Adipocyte (in vitro differentiated cells): ENCODE data around the gene TMEM41B.
A peak's percentile ranks its signal among the peaks of the same experiment; 100 is the strongest.
"Not testable (repeated sequence)": the region's sequence is repeated elsewhere in the genome, so short reads cannot be mapped to it uniquely, and the experiment has no call there.

Source experiments
- DNase-seq: peaks from one replicate; pipeline ENCODE4 v3.0.0-alpha.2; 2015; ENCODE audit warnings: low read depth
- H3K27me3 ChIP-seq: replicated peaks from 2 replicates; pipeline ENCODE4 v1.7.0; 2013; ENCODE audit warnings: mild to moderate bottlenecking, low read length, moderate library complexity; ENCODE audit not compliant: control insufficient read depth, insufficient read depth
- H3K36me3 ChIP-seq: 2 replicates; pipeline ENCODE4 v1.7.0; 2013; ENCODE audit warnings: low read length, mild to moderate bottlenecking, moderate library complexity; ENCODE audit not compliant: control insufficient read depth, insufficient read depth, severe bottlenecking
- H3K4me1 ChIP-seq: 2 replicates; pipeline ENCODE4 v1.7.0; 2013; ENCODE audit warnings: mild to moderate bottlenecking, low read length, moderate library complexity; ENCODE audit not compliant: control insufficient read depth, insufficient read depth
- H3K4me3 ChIP-seq: 2 replicates; pipeline ENCODE4 v1.7.0; 2013; ENCODE audit warnings: mild to moderate bottlenecking, low read length, moderate library complexity
- H3K9ac ChIP-seq: 2 replicates; pipeline ENCODE4 v1.7.0; 2013; ENCODE audit warnings: mild to moderate bottlenecking, low read length, moderate library complexity
- H3K9me3 ChIP-seq: 2 replicates; pipeline ENCODE4 v1.7.0; 2013; ENCODE audit warnings: mild to moderate bottlenecking, low read length, moderate library complexity; ENCODE audit not compliant: control insufficient read depth

TMEM41B gene, protein sequence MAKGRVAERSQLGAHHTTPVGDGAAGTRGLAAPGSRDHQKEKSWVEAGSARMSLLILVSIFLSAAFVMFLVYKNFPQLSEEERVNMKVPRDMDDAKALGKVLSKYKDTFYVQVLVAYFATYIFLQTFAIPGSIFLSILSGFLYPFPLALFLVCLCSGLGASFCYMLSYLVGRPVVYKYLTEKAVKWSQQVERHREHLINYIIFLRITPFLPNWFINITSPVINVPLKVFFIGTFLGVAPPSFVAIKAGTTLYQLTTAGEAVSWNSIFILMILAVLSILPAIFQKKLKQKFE

DNA sequence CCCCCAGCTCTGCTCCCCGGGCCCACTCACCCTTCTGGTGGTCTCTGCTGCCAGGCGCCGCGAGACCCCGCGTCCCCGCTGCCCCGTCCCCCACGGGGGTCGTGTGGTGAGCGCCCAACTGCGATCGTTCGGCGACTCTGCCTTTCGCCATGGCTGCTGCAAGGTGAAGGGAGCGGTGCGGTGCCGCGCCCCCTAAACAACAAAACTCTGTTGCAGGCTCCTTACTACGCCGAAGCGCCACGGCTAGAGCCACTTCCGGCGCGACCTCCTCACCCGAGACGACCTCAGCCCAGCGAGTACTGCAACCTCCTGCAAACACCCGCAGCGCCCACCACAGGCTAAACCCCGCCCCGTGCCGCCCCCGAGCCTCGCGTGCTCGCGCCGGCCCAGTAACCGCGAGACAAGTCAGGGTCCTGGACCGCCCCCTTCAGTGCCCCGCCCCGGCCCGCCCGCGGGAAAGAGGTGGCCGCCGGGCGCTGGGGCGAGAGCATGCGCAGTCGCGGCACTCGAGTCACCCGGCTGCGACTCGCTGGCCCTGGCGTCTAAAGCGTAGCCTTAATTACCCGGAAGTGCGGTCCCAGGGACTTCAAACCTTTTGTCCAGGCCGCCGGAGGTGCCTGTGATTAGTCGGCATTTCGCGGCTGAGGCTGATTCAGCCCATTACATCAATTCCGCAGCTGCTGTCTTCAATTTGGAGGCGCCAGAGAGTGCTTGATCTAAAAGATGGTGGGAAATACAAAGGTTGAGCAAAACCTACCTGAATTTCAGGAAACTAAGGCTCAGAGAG is at the start of gene TMEM41B:
TSS of gene TMEM41B (minus strand) at position 303 of the 787 bp plus-strand sequence. CDS start at position 151, 152 bp downstream.
- peak; percentile 99 for DNase-seq
- Histone ChIP-seq H3K9me3 (no peaks in the 10 kb centered on the region), H3K27me3 (no peaks in the 10 kb centered on the region), H3K36me3 (no peaks in the 10 kb centered on the region), H3K4me3 (peak within 1 kb of the TSS; percentile 100), H3K4me1 (peaks cover 16% of the 10 kb centered on the region), H3K9ac (peak within 1 kb of the TSS; percentile 98)

DNA sequence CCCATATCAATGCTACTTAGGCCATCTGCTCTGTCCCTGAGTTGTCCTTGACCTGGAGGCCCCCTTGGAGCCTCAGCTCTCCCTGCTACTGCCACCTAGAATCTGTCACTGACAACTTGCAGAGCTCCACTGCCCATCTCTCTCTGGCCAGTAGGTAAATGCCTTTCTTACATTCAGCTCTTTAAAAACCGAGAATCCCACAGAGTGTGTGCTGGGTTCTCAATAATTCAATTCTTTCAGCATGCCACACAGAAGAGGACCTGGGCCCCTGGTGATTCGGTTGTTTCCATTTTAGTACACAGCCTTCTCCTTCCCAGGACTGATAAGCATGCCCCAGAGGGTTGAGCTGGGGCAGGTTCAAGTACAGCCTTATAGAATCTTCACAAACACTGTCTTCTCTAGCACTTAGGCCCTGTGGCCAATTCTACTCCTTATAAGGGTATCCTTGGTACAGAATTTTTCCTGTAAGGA is 48.0 kb upstream of the TMEM41B start:
- Histone ChIP-seq H3K27me3 (no peaks in the 10 kb centered on the region), H3K9me3 (no peaks in the 10 kb centered on the region), H3K36me3 (no peaks in the 10 kb centered on the region), H3K9ac (no peak overlapping the region), H3K4me3 (no peak overlapping the region), H3K4me1 (peaks cover 29% of the 10 kb centered on the region)
- DNase-seq: no peak

DNA sequence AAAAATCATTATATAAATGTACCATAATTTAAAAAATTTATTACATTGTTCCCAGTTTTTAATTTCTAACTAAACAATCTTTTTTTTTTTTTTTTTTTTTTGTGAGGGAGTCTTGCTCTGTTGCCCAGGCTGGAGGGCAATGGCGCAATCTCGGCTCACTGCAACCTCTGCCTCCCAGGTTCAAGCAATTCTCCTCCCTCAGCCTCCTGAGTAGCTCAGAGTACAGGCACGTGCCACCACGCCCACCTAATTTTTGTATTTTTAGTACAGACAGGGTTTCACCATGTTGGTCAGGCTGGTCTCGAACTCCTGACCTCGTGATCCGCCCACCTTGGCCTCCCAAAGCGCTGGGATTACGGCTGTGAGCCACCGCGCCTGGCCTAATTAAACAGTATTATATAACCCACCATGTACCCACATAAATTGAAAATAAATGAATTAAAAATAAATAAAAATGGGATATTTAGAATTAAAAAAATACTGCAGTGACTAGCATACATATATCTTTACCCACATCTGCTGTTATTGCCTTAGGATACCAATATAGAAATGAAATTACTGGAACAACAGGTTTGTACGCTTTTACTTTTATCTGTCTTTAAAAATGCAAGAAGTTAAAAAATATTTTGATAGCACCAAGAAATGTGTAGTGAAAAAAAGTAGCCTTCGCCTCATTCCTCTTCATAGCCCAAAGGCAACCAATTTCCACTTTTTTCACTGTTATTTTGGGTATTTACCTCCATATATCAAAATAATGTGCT is 46.6 kb upstream of the TMEM41B start:
- not testable (repeated sequence) for H3K4me3 ChIP-seq, H3K9ac ChIP-seq, H3K36me3 ChIP-seq, H3K27me3 ChIP-seq, DNase-seq, H3K9me3 ChIP-seq
- peaks cover 26% of the 10 kb centered on the region for H3K4me1 ChIP-seq

DNA sequence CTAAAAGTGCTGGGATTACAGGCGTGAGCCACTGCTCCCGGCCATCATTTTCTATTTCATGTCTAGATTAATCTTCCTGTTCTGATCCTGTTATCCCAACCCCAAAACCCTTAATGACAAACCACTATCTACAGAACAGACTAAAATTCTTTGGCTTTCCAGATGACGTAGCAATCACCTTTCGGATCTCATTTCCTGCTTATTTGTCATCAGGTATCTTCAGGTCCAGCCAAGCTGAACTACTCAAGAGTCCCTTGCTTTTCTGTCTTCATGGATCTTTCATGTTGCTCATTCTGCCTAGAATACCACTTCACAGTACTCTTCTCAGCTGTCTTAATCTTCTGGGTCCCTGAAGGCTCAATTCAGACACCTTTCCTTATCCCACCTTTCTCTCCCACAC is 42.6 kb upstream of the TMEM41B start:
- Histone ChIP-seq H3K9me3 (no peaks in the 10 kb centered on the region), H3K4me1 (peaks cover 3% of the 10 kb centered on the region), H3K36me3 (no peaks in the 10 kb centered on the region), H3K9ac (no peak overlapping the region), H3K27me3 (no peaks in the 10 kb centered on the region), H3K4me3 (no peak overlapping the region)
- no peak for DNase-seq

DNA sequence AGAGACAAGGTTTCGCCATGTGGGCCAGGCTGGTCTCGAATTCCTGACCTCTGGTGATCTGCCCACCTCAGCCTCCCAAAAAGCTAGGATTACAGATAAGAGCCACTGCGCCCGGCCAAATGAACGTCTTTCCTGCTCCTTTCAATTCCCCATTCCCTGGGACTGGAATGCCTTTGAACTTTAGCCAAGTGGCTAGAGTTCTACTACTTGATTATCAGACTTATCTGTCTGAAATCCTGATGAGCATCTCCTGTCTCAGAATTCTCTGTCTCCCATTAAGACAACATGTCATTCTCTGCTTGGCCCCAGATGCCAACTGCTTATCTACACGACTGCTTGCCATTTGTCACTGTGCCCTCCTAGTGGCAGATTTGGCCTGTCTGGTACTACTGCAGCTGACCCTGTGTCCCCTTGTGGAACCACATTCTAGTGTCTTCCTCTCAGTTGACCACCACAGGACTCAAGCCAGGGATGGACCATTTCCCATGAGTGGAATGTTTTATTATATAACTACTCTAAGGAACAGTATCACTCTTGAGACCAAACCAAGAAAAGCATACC is 37.0 kb upstream of the TMEM41B start:
- Histone ChIP-seq H3K9ac (no peak overlapping the region), H3K4me3 (no peak overlapping the region), H3K4me1 (peaks cover 4% of the 10 kb centered on the region), H3K27me3 (no peaks in the 10 kb centered on the region), H3K36me3 (no peaks in the 10 kb centered on the region), H3K9me3 (no peaks in the 10 kb centered on the region)
- no peak for DNase-seq

DNA sequence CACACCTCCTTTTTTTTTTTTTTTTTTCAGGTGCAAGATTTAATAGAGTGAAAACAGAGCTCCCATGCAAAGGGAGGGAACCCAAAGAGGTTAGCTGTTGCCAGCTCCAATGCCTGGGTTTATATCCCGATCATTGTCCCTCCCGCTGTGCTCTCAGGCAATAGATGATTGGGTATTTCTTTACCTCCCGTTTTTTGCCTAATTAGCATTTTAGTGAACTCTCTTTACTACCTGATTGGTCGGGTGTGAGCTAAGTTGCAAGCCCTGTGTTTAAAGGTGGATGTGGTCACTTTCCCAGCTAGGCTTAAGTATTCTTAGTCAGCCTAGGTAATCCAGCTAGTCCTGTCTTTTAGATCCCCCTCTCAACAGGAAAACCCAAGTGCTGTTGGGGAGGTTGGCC is 33.4 kb upstream of the TMEM41B start:
- H3K4me3 ChIP-seq, H3K9me3 ChIP-seq, H3K4me1 ChIP-seq, H3K36me3 ChIP-seq, DNase-seq, H3K9ac ChIP-seq, H3K27me3 ChIP-seq: not testable (repeated sequence)

DNA sequence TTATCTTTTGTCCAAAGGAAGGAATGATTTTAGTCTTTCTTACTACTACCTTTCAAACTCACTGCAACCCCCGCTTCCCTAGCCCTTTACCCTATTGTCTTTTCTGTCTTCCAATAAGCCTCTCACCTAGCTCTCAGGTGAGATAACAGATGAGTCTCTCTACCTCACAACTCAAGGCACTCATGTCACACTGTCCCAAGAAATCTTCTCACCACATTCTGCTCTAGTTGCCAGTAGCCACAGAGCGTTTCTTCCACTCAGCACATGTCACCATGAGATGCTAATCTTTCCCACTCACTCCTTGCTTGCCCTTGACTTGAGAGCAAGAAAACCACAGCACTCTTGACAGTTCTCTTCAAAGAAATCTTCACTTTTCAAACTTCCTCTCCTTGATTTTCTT is 32.7 kb upstream of the TMEM41B start:
- Histone ChIP-seq H3K4me1 (peaks cover 3% of the 10 kb centered on the region), H3K4me3 (no peak overlapping the region), H3K9ac (no peak overlapping the region), H3K9me3 (no peaks in the 10 kb centered on the region), H3K36me3 (no peaks in the 10 kb centered on the region), H3K27me3 (no peaks in the 10 kb centered on the region)
- no peak for DNase-seq

DNA sequence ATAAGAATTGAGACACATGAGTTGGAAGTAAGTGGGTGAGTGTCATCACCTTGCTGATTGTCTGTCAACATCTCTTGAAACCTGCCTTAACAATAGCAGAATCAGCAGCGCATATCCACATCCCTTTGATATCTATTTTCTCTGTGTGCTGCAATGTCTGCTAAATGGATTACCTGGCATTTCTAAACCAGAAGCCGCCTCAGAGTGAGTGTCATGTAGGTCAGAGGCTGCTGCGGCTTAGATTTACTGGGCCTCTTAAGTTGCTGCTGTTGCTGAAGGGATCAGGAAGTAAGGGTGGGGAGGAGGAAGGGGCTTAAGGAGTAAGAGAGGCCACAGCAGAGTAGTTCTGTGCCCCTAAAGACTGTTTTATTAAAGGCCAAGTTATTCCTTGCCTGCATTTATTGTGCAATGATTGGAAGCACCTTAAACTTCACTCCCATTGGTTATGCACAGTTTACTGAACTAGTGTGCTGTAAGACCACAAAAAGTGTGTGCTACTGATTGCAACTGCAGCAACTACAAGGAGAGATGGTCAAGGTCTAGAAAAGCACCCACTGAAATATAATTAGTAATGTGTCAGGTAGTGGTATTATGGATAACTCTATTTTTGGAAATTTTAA is 29.8 kb upstream of the TMEM41B start:
- DNase-seq: no peak

DNA sequence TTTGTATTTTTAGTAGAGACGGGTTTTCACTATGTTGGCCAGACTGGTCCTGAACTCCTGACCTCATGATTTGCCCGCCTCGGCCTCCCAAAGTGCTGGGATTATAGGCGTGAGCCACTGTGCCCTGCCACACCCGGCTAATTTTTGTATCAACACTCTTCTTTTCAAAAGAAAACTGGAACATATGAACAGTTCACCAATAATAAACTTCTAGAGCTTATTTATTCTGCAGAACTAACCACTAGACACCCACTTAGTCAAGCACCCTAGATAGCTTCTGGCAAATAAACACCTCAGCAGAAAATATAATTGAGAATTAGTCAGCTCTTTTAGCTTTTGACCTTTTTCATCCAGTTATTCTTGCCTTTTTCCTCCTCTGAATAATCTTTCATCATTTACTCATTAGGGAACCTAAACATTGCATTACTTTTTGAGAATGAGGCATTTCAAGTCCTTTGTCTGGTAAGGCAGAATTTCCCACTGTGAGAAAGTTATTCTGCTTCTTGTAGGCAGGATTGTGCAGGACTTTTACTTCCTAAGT is 27.3 kb upstream of the TMEM41B start:
- H3K36me3 ChIP-seq: no peaks in the 10 kb centered on the region
- no peak overlapping the region for H3K4me3 ChIP-seq
- no peaks in the 10 kb centered on the region for H3K27me3 ChIP-seq
- H3K9ac ChIP-seq: no peak overlapping the region
- peaks cover 6% of the 10 kb centered on the region for H3K4me1 ChIP-seq
- DNase-seq: no peak
- H3K9me3 ChIP-seq: no peaks in the 10 kb centered on the region

More for the DNA sequence above, 29.8 kb upstream of the TMEM41B start:
- Histone ChIP-seq H3K4me3 (no peak overlapping the region), H3K9ac (no peak overlapping the region), H3K9me3 (no peaks in the 10 kb centered on the region), H3K27me3 (no peaks in the 10 kb centered on the region), H3K36me3 (no peaks in the 10 kb centered on the region), H3K4me1 (peaks cover 6% of the 10 kb centered on the region)

DNA sequence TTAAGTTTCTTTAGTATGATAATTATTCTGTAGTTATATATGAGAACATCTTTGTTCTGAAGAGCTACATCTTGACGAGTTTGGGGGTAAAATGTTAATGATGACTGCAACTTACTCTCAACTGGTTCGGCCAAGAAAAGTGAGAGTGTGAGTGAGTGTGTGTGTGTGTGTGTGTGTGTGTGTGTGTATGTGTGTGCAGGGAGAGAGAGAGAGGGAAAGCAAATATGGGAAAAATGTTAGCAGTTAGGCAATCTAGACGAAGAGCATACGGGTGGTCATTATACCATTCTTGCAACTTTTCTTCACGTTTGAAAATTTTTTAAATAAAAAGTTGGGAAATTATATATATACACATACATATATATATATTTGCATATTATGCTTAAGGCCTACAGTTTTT is 18.3 kb upstream of the TMEM41B start:
- Histone ChIP-seq H3K9ac (no peak overlapping the region), H3K9me3 (no peaks in the 10 kb centered on the region), H3K36me3 (no peaks in the 10 kb centered on the region), H3K27me3 (no peaks in the 10 kb centered on the region), H3K4me1 (peaks cover 14% of the 10 kb centered on the region), H3K4me3 (no peak overlapping the region)
- no peak for DNase-seq
